ENCODE data around the gene TBC1D23. TPM values are rescaled to one million over a fixed set of nuclear protein-coding genes. Genes with fewer than 3 reads are reported as not detected.
A peak's percentile ranks its signal among the peaks of the same experiment; 100 is the strongest.
"Not testable (repeated sequence)": the region's sequence is repeated elsewhere in the genome, so short reads cannot be mapped to it uniquely, and the experiment has no call there.

TBC1D23 gene
- total RNA-seq, 1 experiment from 2014 or later: 25.7 TPM

DNA sequence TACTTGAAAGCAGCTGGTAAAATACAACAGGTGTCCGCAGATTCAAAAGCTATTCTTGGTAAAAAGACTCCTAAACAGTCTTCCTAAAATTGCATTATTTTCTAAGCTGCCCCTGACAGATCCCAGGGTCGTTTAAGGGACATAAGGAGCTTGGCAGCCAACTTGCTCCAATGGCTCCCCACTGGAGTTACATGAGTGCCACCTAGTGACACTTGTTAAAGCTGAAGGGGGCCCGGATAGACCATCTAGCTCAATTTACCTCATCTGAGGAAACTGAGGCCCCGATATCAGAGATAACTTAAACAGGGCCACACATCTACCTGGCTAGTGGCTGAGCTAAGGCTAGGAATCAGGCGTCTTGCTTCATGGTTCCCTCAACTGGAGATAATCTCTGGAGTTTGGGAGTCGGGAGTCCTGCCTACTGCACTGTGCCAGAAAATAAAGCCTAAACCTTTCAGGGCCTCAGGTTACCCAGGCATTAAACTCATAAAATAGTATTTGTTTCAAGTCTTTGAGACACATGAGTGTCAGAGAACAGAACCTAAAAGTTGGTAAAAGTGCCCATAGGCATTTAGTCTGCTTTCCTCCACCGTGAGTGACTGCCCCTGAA, 6.5 kb upstream of the TBC1D23 start:
- DNase-seq (ENCODE audit: low read depth): peak; percentile 62

DNA sequence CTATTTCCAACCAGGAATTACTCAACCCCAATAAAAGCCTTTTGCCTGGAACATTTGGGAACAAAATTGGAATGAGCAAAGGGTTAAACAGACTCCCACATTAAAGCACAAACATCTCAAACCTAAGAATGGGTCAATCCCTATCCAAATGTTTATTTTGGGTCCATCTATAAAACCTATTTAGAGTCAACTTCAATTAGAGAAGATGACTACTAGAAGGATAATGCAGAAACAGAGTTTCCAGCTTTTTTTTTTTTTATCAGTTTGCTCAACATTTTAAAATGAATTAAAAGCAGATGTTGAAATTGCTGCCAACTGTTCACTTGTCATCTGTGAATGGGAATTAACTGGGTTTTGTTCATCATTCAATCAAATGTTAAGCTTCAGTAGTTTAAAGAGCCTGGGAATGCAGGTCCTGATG, 4.1 kb upstream of the TBC1D23 start:
- DNase-seq (ENCODE audit: low read depth): no peak

DNA sequence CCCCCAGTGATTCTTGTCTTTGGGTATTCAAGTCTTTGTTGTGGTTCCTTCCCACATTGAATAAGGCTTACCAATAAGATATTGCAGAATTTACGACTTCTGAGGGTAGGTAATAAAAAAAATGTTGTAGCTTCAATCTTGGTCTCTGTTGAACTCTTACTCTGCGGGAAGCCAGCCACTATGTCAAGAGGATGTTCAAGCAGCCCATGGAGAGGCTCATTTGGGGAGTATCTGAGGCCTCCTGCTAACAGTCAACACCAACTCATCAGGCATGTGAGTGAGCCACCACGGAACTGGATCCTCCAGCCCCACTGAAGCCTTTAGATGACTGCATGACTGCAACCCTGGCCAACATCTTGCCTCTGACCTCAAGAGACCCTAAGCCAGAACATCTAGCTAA, 3.2 kb upstream of the TBC1D23 start:
- peak; percentile 54 for DNase-seq (ENCODE audit: low read depth)

- no peak for DNase-seq (ENCODE audit: low read depth)
Measured at GRCh38 chr3:100260081-100260684, 609 bp upstream of the TBC1D23 start.

- DNase-seq (ENCODE audit: low read depth): no peak
Measured at GRCh38 chr3:100261485-100261903, 702 bp downstream of the TBC1D23 start.

DNA sequence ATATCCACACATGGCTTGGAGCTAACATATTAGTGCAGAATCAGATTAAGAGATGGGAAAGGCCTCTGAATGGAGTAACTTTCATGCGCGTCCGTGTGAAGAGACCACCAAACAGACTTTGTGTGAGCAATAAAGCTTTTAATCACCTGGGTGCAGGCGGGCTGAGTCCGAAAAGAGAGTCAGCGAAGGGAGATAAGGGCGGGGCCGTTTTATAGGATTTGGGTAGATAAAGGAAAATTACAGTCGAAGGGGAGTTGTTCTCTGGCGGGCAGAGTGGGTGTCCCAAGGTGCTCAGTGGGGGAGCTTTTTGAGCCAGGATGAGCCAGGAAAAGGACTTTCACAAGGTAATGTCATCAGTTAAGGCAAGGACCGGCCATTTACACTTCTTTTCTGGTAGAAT, 2.1 kb downstream of the TBC1D23 start:
- not testable (repeated sequence) for DNase-seq (ENCODE audit: low read depth)

DNA sequence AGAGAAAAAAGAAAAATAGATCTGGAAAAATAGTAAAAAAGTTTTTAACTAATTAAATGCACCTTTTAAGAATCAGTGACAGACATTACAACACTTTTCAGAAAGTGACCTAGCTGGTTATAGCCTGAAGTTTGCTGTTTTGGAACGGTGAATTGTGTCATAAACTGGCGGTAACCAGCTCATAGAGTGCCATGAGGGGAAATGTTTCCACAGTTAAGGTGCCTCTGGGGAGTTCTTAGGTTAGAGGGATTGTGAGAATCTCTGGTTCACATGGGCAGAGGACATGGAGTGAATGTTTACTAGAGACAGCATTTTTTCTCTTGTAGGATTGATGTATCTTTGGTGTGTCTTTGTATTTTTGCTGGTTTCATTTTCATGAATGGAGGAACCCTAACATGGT, 2.8 kb downstream of the TBC1D23 start:
- no peak for DNase-seq (ENCODE audit: low read depth)

- DNase-seq (ENCODE audit: low read depth): no peak
Measured at GRCh38 chr3:100264242-100264641, 3.5 kb downstream of the TBC1D23 start.

- DNase-seq (ENCODE audit: low read depth): no peak
Measured at GRCh38 chr3:100265016-100265415, 4.2 kb downstream of the TBC1D23 start.

DNA sequence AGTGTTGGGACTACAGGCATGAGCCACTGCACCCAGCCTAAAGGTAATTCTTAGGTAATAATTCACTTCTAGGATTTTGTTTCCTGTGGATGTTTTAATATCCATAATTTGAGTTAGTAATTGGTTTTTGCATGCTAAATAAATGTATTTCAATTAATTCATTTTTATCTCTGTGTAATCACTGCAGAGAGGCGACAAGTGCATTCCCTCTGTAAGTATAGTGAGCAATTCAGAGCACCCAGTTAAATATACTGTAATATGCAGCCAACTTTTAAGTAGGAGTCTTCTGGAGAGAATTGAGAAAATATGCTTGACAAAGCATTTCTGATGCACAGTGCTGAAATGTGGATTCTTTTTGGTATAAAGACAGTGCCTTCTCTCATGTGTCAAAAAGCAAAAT, 5.7 kb downstream of the TBC1D23 start:
- DNase-seq (ENCODE audit: low read depth): no peak

DNA sequence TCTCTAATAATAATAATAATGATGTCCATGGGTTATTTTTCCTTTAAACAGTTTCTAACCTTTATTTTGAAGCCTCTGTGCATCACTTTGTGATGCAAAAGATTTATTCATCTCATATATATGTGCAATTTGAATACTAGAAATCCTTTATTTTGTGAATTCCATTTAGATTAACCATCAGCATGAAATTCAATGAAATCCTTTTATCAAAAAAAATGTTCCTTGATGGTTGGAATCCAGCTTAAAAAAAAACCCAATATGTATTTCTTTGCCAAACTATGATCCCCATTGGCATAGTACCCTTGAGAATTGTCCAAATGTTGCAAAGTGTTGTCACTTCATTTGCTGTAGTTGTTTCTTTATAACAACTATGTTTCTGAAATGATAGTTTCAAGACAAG, 7.4 kb downstream of the TBC1D23 start:
- no peak for DNase-seq (ENCODE audit: low read depth)

GRCh38 chr3:100269001-100269400, 8.2 kb downstream of the TBC1D23 start:
- no peak for DNase-seq (ENCODE audit: low read depth)

- peak; percentile 97 for DNase-seq (ENCODE audit: low read depth)
Measured at GRCh38 chr3:100269410-100270214, 8.8 kb downstream of the TBC1D23 start.

DNA sequence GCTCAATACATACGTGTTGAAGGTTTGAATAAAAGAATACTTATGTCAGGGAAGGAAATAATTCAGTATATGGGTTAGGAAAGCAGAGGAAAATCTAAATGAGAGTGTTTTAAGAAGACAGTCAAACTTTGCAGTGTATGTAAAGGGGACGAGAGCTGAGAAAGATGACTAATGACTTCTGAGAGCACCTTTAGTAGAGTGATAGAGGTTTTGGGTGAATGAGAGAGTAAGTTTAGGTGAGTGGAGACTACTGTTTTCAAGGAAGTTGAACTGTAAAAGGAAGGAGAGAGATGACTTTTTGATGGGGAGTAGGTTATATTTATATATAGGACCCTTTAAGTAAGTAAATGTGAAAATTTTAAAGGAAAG, 9.4 kb downstream of the TBC1D23 start:
- no peak for DNase-seq (ENCODE audit: low read depth)

DNA sequence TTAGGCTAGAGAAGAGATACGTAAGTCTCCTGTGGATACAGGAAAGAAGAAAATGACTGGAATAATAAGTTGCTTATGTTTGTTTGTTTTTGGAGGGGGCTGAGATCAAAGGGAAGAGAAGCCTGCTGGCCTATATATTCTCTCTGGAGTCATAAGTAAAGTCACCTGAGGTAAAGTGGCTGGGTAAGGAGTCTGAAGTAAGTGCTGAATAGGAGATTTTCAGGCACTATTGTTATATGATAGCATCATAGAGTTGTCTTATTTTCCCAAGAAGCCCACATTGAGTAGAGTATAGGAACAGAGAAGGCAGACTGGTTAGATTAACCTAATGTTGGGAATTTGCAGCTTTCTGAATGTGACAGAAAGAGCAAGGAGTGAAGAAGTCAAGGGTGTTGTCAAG, 10.7 kb downstream of the TBC1D23 start:
- DNase-seq (ENCODE audit: low read depth): no peak

DNA sequence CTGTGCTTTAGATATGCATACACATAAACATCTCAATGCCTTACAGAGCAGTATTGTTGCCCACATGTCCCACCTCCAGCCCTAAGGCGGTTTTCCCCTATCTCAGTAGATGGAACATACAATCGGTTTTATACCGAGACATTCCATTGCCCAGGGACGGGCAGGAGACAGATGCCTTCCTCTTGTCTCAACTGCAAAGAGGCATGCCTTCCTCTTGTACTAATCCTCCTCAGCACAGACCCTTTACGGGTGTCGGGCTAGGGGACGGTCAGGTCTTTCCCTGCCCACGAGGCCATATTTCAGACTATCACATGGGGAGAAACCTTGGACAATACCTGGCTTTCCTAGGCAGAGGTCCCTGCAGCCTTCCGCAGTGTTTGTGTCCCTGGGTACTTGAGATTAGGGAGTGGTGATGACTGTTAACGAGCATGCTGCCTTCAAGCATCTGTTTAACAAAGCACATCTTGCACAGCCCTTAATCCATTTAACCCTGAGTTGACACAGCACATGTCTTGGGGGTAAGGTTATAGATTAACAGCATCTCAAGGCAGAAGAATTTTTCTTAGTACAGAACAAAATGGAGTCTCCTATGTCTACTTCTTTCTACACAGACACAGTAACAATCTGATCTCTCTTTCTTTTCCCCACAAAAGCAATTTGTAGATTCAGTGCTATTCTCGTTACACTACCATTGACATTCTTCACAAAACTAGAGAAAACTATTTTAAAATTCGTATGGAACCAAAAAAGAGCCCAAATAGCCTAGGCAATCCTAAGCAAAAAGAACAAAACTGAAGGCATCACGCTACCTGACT, 12.2 kb downstream of the TBC1D23 start:
- not testable (repeated sequence) for DNase-seq (ENCODE audit: low read depth)

DNA sequence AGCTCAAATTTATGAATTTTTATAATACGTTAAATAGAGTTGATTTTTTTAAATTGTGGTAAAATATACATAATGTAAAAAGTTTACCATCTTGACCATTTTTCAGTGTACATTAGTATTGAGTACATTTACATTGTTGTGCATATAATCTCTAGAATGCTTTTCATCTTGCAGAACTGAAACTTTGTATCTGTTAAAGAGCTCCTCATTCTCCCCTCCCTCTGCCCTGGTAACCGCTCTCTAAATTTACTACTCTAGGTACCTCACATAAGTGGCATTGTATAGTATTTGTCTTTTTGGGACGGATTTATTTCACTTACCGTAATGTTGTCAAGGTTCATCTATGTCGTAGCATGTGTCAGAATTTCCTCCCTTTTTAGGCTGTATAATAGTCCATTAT, 13.6 kb downstream of the TBC1D23 start:
- DNase-seq (ENCODE audit: low read depth): no peak

- DNase-seq (ENCODE audit: low read depth): no peak
Measured at GRCh38 chr3:100277255-100277800, 16.5 kb downstream of the TBC1D23 start.

GRCh38 chr3:100278910-100279309, 18.1 kb downstream of the TBC1D23 start:
- DNase-seq (ENCODE audit: low read depth): no peak

DNA sequence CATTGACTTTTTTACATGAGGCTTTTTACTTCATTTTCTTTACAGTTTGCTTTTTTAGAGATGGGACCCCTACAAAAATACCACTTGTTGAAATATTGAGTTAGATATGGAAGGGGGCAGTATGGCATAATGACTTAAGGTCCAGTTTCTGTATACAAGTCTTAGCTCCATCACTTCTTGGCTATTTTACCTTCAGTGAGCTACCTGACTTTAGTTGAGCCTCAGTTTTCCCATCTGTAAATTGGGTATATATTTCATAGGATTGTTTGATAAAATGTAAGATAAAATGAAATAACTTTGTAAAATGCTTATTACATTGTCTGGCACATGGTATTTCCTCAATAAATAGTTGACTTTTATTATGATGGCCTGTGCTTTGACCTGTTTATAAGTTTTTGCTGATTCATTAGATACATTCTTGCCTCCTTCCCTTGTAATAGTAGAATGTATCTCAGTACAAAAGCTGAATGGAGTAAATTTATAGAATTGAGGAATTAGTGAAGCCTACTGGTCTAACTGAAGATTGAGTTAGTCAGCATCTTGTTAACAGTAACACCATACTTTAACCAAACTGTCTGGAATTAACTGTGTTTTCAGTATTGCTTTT, 27.6 kb downstream of the TBC1D23 start:
- DNase-seq (ENCODE audit: low read depth): no peak

DNA sequence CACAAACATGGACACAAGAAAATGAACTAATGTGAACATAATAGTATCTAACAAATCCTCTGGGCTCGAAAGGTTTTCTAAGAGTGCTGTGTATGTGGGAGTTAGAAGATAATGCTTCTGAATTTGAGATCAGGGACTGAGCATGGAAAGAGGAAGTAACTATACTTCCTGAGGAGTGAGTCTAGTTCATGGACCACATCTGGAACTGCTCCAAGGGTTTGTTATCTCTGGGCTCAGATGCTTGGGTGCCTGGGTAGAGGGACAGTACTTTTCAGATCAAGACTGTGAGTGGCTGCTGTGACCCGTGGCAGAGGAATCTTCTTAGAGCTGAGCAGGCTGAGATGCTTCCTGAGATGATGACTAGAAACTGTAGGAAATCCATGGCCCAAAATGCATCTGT, 28.5 kb downstream of the TBC1D23 start:
- DNase-seq (ENCODE audit: low read depth): peak; percentile 35
